HG03575 (cell line): ENCODE data around the gene F11.
"Not testable (repeated sequence)": the region's sequence is repeated elsewhere in the genome, so short reads cannot be mapped to it uniquely, and the experiment has no call there.

Source experiments
- ATAC-seq: cut with Tn5 transposase; IDR thresholded peaks from one replicate; pipeline ENCODE4 v1.9.1; 2021; ENCODE audit not compliant: unreplicated experiment, insufficient number of reproducible peaks, low FRiP score; ENCODE audit errors: extremely low read depth

Gene F11

GRCh38 chr4:186248643-186249042 is 17.3 kb upstream of the F11 start:
- ATAC-seq: no peak

GRCh38 chr4:186249785-186250754 is 15.9 kb upstream of the F11 start:
- ATAC-seq: no peak

GRCh38 chr4:186250760-186251159 is 15.2 kb upstream of the F11 start:
- ATAC-seq: no peak

GRCh38 chr4:186255122-186255521 is 10.9 kb upstream of the F11 start:
- no peak for ATAC-seq

- no peak for ATAC-seq
These were observed 7.7 kb upstream of the F11 start for GRCh38 chr4:186258216-186258811.

- ATAC-seq: no peak
These were observed 5.9 kb upstream of the F11 start for GRCh38 chr4:186260117-186260503.

- no peak for ATAC-seq
These were observed 5.2 kb upstream of the F11 start for GRCh38 chr4:186260504-186261448.

- ATAC-seq: no peak
These were observed 1.3 kb upstream of the F11 start for GRCh38 chr4:186264660-186265059.

- ATAC-seq: not testable (repeated sequence)
These were observed 739 bp upstream of the F11 start for GRCh38 chr4:186265250-186265649.

GRCh38 chr4:186266729-186267456 is 904 bp downstream of the F11 start:
- ATAC-seq: no peak

GRCh38 chr4:186271081-186271678 is 5.2 kb downstream of the F11 start:
- ATAC-seq: no peak

- ATAC-seq: no peak
These were observed 6.9 kb downstream of the F11 start for GRCh38 chr4:186272699-186273391.

- not testable (repeated sequence) for ATAC-seq
These were observed 7.4 kb downstream of the F11 start for GRCh38 chr4:186273392-186273789.

- ATAC-seq: no peak
These were observed 17.3 kb downstream of the F11 start for GRCh38 chr4:186283311-186283710.

- ATAC-seq: no peak
These were observed 19.2 kb downstream of the F11 start for GRCh38 chr4:186285147-186285546.

GRCh38 chr4:186286581-186286980 is 20.6 kb downstream of the F11 start:
- ATAC-seq: no peak

GRCh38 chr4:186291256-186291890 is 25.4 kb downstream of the F11 start:
- ATAC-seq: no peak
